ENCODE data around the gene OR10AD1.

OR10AD1 gene

GRCh38 chr12:48179466-48179865 is 23.6 kb downstream of the OR10AD1 start:
- DNase-seq, result no peak
- Histone ChIP-seq H3K27ac (no peak overlapping the region), H3K4me3 (no peak overlapping the region), H3K4me1 (peaks cover 0 to 21% (median 14%) of the 10 kb centered on the region in 4 donors), H3K9me3 (no peaks in the 10 kb centered on the region), H3K27me3 (peaks cover 0 to 40% of the 10 kb centered on the region in 2 donors), H3K36me3 (no peaks in the 10 kb centered on the region)
- intact Hi-C loops (cut with DNase I; ENCODE audit: low total_unique reads), result no loop called here
- TF ChIP-seq, protein P1, sequence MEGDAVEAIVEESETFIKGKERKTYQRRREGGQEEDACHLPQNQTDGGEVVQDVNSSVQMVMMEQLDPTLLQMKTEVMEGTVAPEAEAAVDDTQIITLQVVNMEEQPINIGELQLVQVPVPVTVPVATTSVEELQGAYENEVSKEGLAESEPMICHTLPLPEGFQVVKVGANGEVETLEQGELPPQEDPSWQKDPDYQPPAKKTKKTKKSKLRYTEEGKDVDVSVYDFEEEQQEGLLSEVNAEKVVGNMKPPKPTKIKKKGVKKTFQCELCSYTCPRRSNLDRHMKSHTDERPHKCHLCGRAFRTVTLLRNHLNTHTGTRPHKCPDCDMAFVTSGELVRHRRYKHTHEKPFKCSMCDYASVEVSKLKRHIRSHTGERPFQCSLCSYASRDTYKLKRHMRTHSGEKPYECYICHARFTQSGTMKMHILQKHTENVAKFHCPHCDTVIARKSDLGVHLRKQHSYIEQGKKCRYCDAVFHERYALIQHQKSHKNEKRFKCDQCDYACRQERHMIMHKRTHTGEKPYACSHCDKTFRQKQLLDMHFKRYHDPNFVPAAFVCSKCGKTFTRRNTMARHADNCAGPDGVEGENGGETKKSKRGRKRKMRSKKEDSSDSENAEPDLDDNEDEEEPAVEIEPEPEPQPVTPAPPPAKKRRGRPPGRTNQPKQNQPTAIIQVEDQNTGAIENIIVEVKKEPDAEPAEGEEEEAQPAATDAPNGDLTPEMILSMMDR (IDR thresholded peaks at IDR 0.05), result no peak

DNA sequence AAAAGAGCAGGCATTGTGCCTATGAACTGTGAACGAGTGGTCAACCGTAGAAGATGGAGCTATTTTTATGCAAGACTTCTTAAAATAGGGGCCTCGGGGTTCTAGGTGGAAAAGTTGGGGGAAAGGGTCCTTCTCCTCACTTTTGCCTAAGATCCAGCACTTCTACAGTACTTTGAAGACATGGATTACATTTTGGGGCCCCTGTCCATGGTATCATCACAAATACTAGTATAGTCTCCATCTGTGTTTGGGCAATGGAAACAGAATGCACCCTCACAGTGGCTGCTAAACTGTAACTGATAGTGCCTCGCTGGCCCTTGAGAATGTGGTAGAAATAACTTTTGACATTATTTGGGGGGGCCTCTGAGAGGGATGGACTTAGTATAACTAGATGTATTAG is 25.1 kb downstream of the OR10AD1 start:
- Histone ChIP-seq H3K4me1 (peaks cover 0 to 9% (median 3%) of the 10 kb centered on the region in 4 donors), H3K36me3 (no peaks in the 10 kb centered on the region), H3K4me3 (no peak overlapping the region), H3K27ac (no peak overlapping the region), H3K27me3 (peaks cover 0 to 29% of the 10 kb centered on the region in 2 donors), H3K9me3 (no peaks in the 10 kb centered on the region)
- intact Hi-C loops (cut with DNase I; ENCODE audit: low total_unique reads), result no loop called here
- DNase-seq, result no peak
- TF ChIP-seq, protein P1 (IDR thresholded peaks at IDR 0.05), result no peak

- H3K27ac ChIP-seq, result no peak overlapping the region
- no peak for DNase-seq
- no peaks in the 10 kb centered on the region for H3K4me1 ChIP-seq
- no peak overlapping the region for H3K4me3 ChIP-seq
- TF ChIP-seq, protein P1 (IDR thresholded peaks at IDR 0.05), result no peak
- no peaks in the 10 kb centered on the region for H3K9me3 ChIP-seq
- intact Hi-C loops (cut with DNase I; ENCODE audit: low total_unique reads), result no loop called here
- H3K27me3 ChIP-seq, result peaks cover 0 to 29% of the 10 kb centered on the region in 2 donors
- H3K36me3 ChIP-seq, result no peaks in the 10 kb centered on the region
Measured at GRCh38 chr12:48176417-48176751, 26.7 kb downstream of the OR10AD1 start.

GRCh38 chr12:48175613-48176416 is 27.3 kb downstream of the OR10AD1 start:
- no peak overlapping the region for H3K4me3 ChIP-seq
- no peak overlapping the region for H3K27ac ChIP-seq
- no peaks in the 10 kb centered on the region for H3K36me3 ChIP-seq
- peaks cover 0 to 24% of the 10 kb centered on the region in 2 donors for H3K27me3 ChIP-seq
- intact Hi-C loops (cut with DNase I; ENCODE audit: low total_unique reads), result no loop called here
- TF ChIP-seq, protein P1 (IDR thresholded peaks at IDR 0.05), result no peak
- H3K9me3 ChIP-seq, result no peaks in the 10 kb centered on the region
- DNase-seq, result no peak
- no peaks in the 10 kb centered on the region for H3K4me1 ChIP-seq

DNA sequence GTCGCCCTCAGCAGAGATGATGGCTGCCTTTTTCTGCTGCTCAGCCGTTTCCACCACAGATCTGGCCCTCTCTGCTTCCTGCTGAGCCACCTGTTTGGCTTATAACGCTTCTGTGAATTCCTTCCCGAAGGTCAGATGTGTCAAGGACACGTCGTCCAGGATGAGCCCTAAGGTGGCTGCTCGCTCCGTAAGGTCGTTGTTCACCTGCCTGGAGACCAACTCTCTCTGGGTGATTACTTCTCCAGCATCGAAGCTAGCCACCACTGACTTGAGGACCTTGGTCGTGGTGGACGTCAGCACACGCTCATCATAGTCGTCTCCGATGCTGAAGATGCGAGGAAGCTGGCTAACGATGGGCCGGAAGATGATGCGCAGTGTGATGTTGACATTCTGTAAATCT is 34.1 kb downstream of the OR10AD1 start:
- no peaks in the 10 kb centered on the region for H3K9me3 ChIP-seq
- TF ChIP-seq, protein P1 (IDR thresholded peaks at IDR 0.05), result no peak
- no peak overlapping the region for H3K4me3 ChIP-seq
- H3K36me3 ChIP-seq, result no peaks in the 10 kb centered on the region
- DNase-seq, result no peak
- intact Hi-C loops (cut with DNase I; ENCODE audit: low total_unique reads), result loop anchor here (5.0 kb wide), 1 partner anchor 87 kb away; no protein-coding TSS in a partner anchor
- no peaks in the 10 kb centered on the region for H3K4me1 ChIP-seq
- no peak overlapping the region for H3K27ac ChIP-seq
- H3K27me3 ChIP-seq, result peaks cover 0 to 12% of the 10 kb centered on the region in 2 donors
